DOHH2 (cell line): ENCODE results near the gene REPIN1.

Source experiments
- CTCF ChIP-seq: fragments of 200-600 bp; sonication (generic); IDR thresholded peaks from one replicate; pipeline ENCODE4 v1.5.1; 2014; ENCODE audit warnings: antibody characterized with exemption, mild to moderate bottlenecking, low read depth, low read length; ENCODE audit not compliant: poor library complexity, severe bottlenecking
- EZH2phosphoT487 ChIP-seq: fragments of 200-600 bp; sonication (generic); IDR thresholded peaks from 2 replicates; pipeline ENCODE4 v1.6.1; 2017; ENCODE audit warnings: borderline replicate concordance, mild to moderate bottlenecking, antibody characterized with exemption, low read length, moderate library complexity, mixed read lengths

GRCh38 chr7:150405584-150406311 lies 37.1 kb downstream of the REPIN1 start:
- TF ChIP-seq CTCF (peak; percentile 2), EZH2phosphoT487 (no peak)
